HUDEP-2 (cell line): ENCODE measurements around the gene RPL35A.

Experiments used
- DNase-seq, 76 experiments: peaks; one replicate each; lab custom pipeline; 2025; ENCODE audit not compliant: unreplicated experiment in 76 of 76; lab: John Stamatoyannopoulos, UW

Gene RPL35A

DNA sequence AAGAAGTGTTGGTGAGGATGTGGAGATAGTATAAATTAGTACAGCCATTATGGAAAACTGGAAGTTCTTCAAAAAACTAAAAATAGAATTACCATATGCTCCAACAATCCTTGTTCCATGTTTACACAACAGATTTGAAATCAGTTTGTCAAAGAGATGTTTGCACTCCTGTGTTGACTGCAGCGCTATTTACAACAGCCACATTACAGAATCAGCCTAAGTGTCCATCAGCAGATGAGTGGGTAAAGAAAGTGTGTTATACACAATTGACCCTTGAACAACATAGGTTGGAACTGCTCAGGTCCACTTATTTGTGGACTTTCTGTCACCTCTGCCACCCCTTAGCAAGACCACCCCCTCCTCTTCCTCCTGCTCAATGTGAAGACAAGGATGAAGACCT, 44.7 kb downstream of the RPL35A start:
- no peak for DNase-seq

DNA sequence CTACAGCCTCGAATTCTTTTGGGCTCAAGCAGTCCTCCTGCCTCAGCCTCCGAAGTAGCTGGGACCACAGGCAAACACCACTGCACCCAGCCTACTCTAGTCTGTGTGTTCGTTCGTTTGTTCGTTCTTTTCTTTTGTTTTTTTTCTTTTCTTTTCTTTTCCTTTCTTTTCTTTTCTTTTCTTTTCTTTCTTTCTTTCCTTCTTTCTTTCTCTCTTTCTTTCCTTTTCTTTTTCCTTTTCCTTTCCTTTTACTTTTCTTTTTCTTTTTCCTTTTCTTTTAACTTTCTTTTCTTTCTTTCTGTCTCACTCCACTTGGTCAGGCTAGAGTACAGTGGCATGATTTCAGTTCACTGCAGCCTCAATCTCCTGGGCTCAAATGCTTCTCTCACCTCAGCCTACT, 46.9 kb downstream of the RPL35A start:
- DNase-seq, result no peak

DNA sequence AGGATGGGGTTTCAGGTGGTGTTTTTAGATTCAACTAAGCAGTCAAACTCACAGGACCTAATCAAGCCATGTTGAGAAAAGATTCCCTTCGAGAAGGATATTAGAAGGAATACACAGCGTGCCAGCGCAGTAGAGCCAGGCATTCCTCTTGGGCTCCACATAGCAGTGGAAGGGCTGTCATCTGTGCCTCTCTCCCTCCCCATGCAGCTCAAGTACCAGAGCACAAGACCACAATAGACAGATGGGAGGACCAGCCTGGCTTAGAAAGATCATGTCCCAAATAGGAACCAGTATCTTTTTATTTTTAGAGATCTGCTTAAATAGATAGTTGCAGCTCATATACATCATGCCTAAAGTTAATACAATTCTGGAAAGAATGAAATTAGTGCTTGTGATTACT, 47.9 kb downstream of the RPL35A start:
- DNase-seq, result no peak
